Panc1 (cell line): ENCODE results near the gene PCSK5. TPM values are rescaled to one million over a fixed set of nuclear protein-coding genes. Genes with fewer than 3 reads are reported as not detected.
A peak's percentile ranks its signal among the peaks of the same experiment; 100 is the strongest.

Source experiments
- ATAC-seq: fragments of 200-7000 bp; cut with Tn5 transposase; 2 replicates; pipeline ENCODE4 v1.9.1; 2020; ENCODE audit warnings: mild to moderate bottlenecking, moderate library complexity
- BruUV-seq: library from RNA; stranded (reverse); fragments of 400-500 nt; replicated peaks from 2 replicates; lab custom pipeline; 2021; lab: Mats Ljungman, UMichigan
- CTCF ChIA-PET: fragments of 300-600 bp; sonication (Branson Sonifier 250); formaldehyde crosslinking; loops from one replicate; lab custom pipeline; 2022; ENCODE audit warnings: antibody characterized with exemption; lab: Charles Lee
- POLR2A ChIA-PET: fragments of 300-600 bp; sonication (Branson Sonifier 250); formaldehyde crosslinking; loops from one replicate; lab custom pipeline; 2022; ENCODE audit warnings: antibody characterized with exemption; lab: Charles Lee
- DNase-seq: peaks from one replicate; pipeline ENCODE4 v3.0.0-alpha.2; 2010; ENCODE audit warnings: low read depth, low spot score
- H3K27ac ChIP-seq: 2 replicates; pipeline ENCODE4 v1.5.1; 2011; ENCODE audit warnings: mild to moderate bottlenecking, low read length, inconsistent platforms
- H3K27me3 ChIP-seq: fragments of 200-500 bp; sonication (Bioruptor generic); 2 replicates; pipeline ENCODE4 v1.6.0; 2014; ENCODE audit warnings: low read length, inconsistent platforms; ENCODE audit not compliant: control insufficient read depth, insufficient read depth
- H3K36me3 ChIP-seq: fragments of 200-500 bp; sonication (Bioruptor generic); 2 replicates; pipeline ENCODE4 v1.5.1; 2014; ENCODE audit warnings: inconsistent platforms, mild to moderate bottlenecking, low read length, moderate library complexity; ENCODE audit not compliant: control insufficient read depth, insufficient read depth
- H3K4me1 ChIP-seq: 2 replicates; pipeline ENCODE4 v1.5.1; 2011; ENCODE audit warnings: inconsistent platforms, mild to moderate bottlenecking, low read length, moderate library complexity; ENCODE audit not compliant: control insufficient read depth, insufficient read depth
- H3K4me3 ChIP-seq, 2 experiments: 2 replicates each; pipeline ENCODE4 v1.5.1; 2011 to 2012; ENCODE audit warnings: low read depth in 2 of 2, low read length in 2 of 2, mild to moderate bottlenecking in 2 of 2, inconsistent platforms in 1 of 2, moderate library complexity in 1 of 2
- H3K9me3 ChIP-seq: fragments of 200-500 bp; sonication (Bioruptor generic); 2 replicates; pipeline ENCODE4 v1.5.1; 2014; ENCODE audit warnings: low read depth, mild to moderate bottlenecking, inconsistent platforms, low read length, moderate library complexity; ENCODE audit not compliant: control insufficient read depth, insufficient read depth
- POLR2AphosphoS5 ChIP-seq: IDR thresholded peaks from 2 replicates; pipeline ENCODE4 v1.6.1; 2012; ENCODE audit warnings: mild to moderate bottlenecking, low read depth, low read length, moderate library complexity
- SIN3A ChIP-seq: IDR thresholded peaks from 2 replicates; pipeline ENCODE4 v1.6.1; 2012; ENCODE audit warnings: low read depth, mild to moderate bottlenecking, low read length, moderate library complexity, borderline replicate concordance; ENCODE audit not compliant: insufficient read depth
- TCF7L2 ChIP-seq: IDR thresholded peaks from 2 replicates; pipeline ENCODE4 v1.6.1; 2011; ENCODE audit warnings: mild to moderate bottlenecking, low read depth, low read length, inconsistent platforms
- in situ Hi-C: cut with HindIII; loops from 2 replicates; pipeline ENCODE4 v1.10.0; 2016; ENCODE audit warnings: low sequenced_read_pairs, low pct_unique_long_range_greater_than_20kb
- intact Hi-C: fragments of 100-400 bp; cut with micrococcal nuclease; formaldehyde crosslinking; loops from one replicate; pipeline ENCODE4 v1.10.0; 2022; ENCODE audit not compliant: unreplicated experiment
- total RNA-seq: library from RNA; stranded (reverse); gene quantifications from one replicate; pipeline ENCODE4 v1.2.1, GENCODE V29; 2021; ENCODE audit not compliant: unreplicated experiment
- TF ChIP-seq, protein P1 (sequence below), 2 experiments: IDR thresholded peaks; 2 replicates each; pipeline ENCODE4 v1.6.1; 2011 to 2012; ENCODE audit warnings: low read depth in 2 of 2, control low read depth in 1 of 2, low read length in 1 of 2, mild to moderate bottlenecking in 1 of 2, moderate library complexity in 1 of 2; ENCODE audit not compliant: insufficient read depth in 1 of 2
- TF ChIP-seq, protein P2 (sequence below): fragments of 450-650 bp; IDR thresholded peaks from 2 replicates; pipeline ENCODE4 v1.5.1; 2017; ENCODE audit warnings: mild to moderate bottlenecking

The PCSK5 gene
- total RNA-seq, 1 experiment from 2014 or later: 0.21 TPM

DNA sequence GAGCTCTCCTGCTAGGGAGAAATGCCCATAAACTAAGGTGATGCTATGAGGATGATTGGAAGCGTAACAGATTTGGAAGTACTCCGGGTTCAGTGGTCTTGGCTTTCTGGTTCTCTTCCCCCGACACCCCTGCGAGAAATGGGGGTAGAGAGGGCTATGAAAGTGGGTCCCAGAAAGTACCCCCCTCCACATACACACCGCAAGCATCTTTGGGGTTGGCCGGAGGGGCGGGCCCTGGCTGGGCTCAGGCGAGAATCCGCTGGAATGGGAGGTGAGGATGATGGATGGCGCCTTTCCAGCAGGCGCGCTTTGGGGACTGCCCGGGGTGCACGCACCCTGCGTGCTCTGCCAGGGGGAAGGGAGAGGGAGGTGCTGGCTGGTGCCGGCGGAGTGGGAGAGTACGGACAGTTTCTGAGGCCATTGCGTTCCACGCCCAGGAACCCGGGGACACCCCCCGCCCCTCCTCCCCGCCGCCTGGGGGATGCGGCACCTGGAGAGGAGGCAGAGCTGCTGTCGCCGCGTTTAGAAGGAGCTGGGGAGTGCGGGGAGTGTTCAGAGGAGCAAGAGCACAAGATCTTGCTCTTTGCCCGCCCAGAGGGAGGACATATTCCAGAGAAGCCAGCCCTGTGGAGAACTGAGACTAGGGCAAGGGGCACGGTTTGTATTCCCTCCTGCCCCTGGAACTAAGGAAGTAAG is 1.9 kb downstream of the PCSK5 start:
- in situ Hi-C loops: no loop called here
- no peaks in the 10 kb centered on the region; the same call in 1 of the 2 replicates for H3K36me3 ChIP-seq
- BruUV-seq: no TSS peak
- CTCF ChIA-PET: no interaction called here
- H3K9me3 ChIP-seq: no peaks in the 10 kb centered on the region
- H3K27me3 ChIP-seq: peaks cover 9% of the 10 kb centered on the region
- TF ChIP-seq, protein P1, sequence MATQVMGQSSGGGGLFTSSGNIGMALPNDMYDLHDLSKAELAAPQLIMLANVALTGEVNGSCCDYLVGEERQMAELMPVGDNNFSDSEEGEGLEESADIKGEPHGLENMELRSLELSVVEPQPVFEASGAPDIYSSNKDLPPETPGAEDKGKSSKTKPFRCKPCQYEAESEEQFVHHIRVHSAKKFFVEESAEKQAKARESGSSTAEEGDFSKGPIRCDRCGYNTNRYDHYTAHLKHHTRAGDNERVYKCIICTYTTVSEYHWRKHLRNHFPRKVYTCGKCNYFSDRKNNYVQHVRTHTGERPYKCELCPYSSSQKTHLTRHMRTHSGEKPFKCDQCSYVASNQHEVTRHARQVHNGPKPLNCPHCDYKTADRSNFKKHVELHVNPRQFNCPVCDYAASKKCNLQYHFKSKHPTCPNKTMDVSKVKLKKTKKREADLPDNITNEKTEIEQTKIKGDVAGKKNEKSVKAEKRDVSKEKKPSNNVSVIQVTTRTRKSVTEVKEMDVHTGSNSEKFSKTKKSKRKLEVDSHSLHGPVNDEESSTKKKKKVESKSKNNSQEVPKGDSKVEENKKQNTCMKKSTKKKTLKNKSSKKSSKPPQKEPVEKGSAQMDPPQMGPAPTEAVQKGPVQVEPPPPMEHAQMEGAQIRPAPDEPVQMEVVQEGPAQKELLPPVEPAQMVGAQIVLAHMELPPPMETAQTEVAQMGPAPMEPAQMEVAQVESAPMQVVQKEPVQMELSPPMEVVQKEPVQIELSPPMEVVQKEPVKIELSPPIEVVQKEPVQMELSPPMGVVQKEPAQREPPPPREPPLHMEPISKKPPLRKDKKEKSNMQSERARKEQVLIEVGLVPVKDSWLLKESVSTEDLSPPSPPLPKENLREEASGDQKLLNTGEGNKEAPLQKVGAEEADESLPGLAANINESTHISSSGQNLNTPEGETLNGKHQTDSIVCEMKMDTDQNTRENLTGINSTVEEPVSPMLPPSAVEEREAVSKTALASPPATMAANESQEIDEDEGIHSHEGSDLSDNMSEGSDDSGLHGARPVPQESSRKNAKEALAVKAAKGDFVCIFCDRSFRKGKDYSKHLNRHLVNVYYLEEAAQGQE (IDR thresholded peaks at IDR 0.05; ENCODE audit: insufficient read depth in 1 of 2, low read depth in 2 of 2, low read length in 1 of 2): no peak
- TF ChIP-seq, protein P2, sequence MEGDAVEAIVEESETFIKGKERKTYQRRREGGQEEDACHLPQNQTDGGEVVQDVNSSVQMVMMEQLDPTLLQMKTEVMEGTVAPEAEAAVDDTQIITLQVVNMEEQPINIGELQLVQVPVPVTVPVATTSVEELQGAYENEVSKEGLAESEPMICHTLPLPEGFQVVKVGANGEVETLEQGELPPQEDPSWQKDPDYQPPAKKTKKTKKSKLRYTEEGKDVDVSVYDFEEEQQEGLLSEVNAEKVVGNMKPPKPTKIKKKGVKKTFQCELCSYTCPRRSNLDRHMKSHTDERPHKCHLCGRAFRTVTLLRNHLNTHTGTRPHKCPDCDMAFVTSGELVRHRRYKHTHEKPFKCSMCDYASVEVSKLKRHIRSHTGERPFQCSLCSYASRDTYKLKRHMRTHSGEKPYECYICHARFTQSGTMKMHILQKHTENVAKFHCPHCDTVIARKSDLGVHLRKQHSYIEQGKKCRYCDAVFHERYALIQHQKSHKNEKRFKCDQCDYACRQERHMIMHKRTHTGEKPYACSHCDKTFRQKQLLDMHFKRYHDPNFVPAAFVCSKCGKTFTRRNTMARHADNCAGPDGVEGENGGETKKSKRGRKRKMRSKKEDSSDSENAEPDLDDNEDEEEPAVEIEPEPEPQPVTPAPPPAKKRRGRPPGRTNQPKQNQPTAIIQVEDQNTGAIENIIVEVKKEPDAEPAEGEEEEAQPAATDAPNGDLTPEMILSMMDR: no peak
- TF ChIP-seq SIN3A (no peak), TCF7L2 (no peak), POLR2AphosphoS5 (no peak)
- no peak overlapping the region for H3K27ac ChIP-seq
- H3K4me1 ChIP-seq: no peaks in the 10 kb centered on the region; the same call in 1 of the 2 replicates
- POLR2A ChIA-PET: no interaction called here
- ATAC-seq (no peak), DNase-seq (no peak)
- intact Hi-C loops: no loop called here
- peak overlapping the region in 1 of 2 experiments; percentile 66; a peak in 1 of 4 replicates for H3K4me3 ChIP-seq

DNA sequence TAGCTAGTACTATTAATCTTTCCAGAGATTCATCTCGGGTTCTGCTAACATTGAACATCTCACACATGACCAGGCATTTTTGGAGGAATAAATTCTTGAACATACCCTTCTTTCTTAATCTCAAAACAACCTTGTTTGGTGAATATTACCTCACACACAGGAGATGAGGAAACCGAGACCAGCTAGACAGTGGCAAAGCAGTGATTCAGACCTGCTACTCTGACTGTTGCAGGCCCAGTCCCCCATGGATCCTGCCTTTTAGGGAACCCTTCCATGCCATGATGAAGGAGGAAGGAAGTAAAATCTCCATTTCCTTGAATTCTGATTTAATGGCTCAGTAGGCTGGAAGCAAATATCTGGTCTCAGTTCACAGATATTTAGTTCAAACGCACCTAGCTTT is 2.6 kb downstream of the PCSK5 start:
- no TSS peak for BruUV-seq
- in situ Hi-C loops: no loop called here

More for the DNA sequence above, 2.6 kb downstream of the PCSK5 start:
- ChIA-PET POLR2A (no interaction called here), CTCF (no interaction called here)
- Histone ChIP-seq H3K4me3 (no peak overlapping the region), H3K4me1 (no peaks in the 10 kb centered on the region; the same call in 1 of the 2 replicates), H3K27me3 (peaks cover 9% of the 10 kb centered on the region), H3K36me3 (no peaks in the 10 kb centered on the region; the same call in 1 of the 2 replicates), H3K27ac (no peak overlapping the region), H3K9me3 (no peaks in the 10 kb centered on the region)
- TF ChIP-seq, protein P2: no peak
- TF ChIP-seq TCF7L2 (no peak), SIN3A (no peak), POLR2AphosphoS5 (no peak)
- TF ChIP-seq, protein P1 (IDR thresholded peaks at IDR 0.05; ENCODE audit: insufficient read depth in 1 of 2, low read depth in 2 of 2, low read length in 1 of 2): no peak
- DNase-seq: no peak
- no peak for ATAC-seq
- intact Hi-C loops: no loop called here
